BE2C (cell line): ENCODE results near the gene WFDC12.

Experiments
- DNase-seq: peaks from one replicate; pipeline ENCODE4 v3.0.0-alpha.2; 2020
- H3K27me3 ChIP-seq: fragments of 250-450 bp; sonication (Bioruptor Pico); 2 replicates; pipeline ENCODE4 v1.5.1; 2020; ENCODE audit warnings: mild to moderate bottlenecking
- H3K36me3 ChIP-seq: fragments of 250-450 bp; sonication (Bioruptor Pico); 2 replicates; pipeline ENCODE4 v1.5.1; 2020; ENCODE audit warnings: mild to moderate bottlenecking
- H3K4me1 ChIP-seq: fragments of 250-450 bp; sonication (Bioruptor Pico); 2 replicates; pipeline ENCODE4 v1.5.1; 2020
- H3K4me3 ChIP-seq: 2 replicates; pipeline ENCODE4 v1.5.1; 2011; ENCODE audit warnings: low read depth, low read length
- H3K9me3 ChIP-seq: fragments of 250-450 bp; sonication (Bioruptor Pico); 2 replicates; pipeline ENCODE4 v1.5.1; 2020
- CTCF ChIP-seq: IDR thresholded peaks from 2 replicates; pipeline ENCODE4 v1.5.1; 2012; ENCODE audit warnings: mild to moderate bottlenecking, low read depth, low read length

WFDC12 gene

GRCh38 chr20:45090481-45090880 is 33.8 kb downstream of the WFDC12 start:
- no peak for TF ChIP-seq CTCF
- Histone ChIP-seq H3K27me3 (no peaks in the 10 kb centered on the region), H3K9me3 (no peaks in the 10 kb centered on the region), H3K36me3 (no peaks in the 10 kb centered on the region), H3K4me1 (no peaks in the 10 kb centered on the region), H3K4me3 (no peak overlapping the region)
- no peak for DNase-seq

GRCh38 chr20:45088247-45088646 is 36.0 kb downstream of the WFDC12 start:
- no peak for DNase-seq

GRCh38 chr20:45087814-45088213 is 36.5 kb downstream of the WFDC12 start:
- TF ChIP-seq CTCF = no peak
- Histone ChIP-seq H3K27me3 (no peaks in the 10 kb centered on the region), H3K9me3 (no peaks in the 10 kb centered on the region), H3K4me3 (no peak overlapping the region), H3K36me3 (no peaks in the 10 kb centered on the region; the same call in 1 of the 2 replicates), H3K4me1 (no peaks in the 10 kb centered on the region)
- no peak for DNase-seq

More at GRCh38 chr20:45088247-45088646, 36.0 kb downstream of the WFDC12 start:
- H3K36me3 ChIP-seq = no peaks in the 10 kb centered on the region
- no peak for TF ChIP-seq CTCF
- H3K27me3 ChIP-seq = no peaks in the 10 kb centered on the region
- H3K4me3 ChIP-seq = no peak overlapping the region
- no peaks in the 10 kb centered on the region for H3K9me3 ChIP-seq
- H3K4me1 ChIP-seq = no peaks in the 10 kb centered on the region

DNA sequence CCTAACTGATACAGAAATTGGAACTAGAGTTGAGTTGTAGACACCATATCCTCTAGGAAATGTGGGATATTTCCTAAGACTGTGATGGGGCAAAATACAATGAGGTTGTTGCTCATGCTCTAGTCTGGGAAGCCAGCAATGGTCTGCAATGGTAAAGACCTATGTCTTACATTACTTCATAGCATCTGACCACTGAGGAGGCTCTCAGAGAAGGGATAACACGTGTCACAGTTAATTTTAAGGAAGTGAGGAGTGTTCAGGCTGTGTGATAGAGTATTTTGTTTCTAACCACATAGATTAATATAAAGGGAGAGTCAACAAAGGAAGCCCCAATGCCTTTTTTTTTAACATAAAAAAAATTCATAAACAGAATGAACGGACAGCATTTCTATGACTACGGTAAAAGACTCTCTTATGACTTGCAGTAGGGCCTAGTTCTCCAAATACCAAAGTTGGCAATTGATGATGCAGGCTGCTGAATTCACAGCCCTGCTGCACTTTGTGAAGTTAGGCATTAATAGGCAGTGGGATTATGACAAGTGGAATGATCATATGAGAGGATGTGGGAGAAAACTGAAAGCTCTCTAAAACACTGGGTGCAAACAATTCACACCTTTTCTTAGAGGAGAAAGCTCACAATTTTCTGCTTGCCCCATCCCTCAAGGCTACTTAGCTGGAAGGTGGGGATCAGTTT is 37.0 kb downstream of the WFDC12 start:
- Histone ChIP-seq H3K4me3 (no peak overlapping the region), H3K4me1 (no peaks in the 10 kb centered on the region), H3K36me3 (peaks cover 5% of the 10 kb centered on the region; the same call in 1 of the 2 replicates), H3K27me3 (no peaks in the 10 kb centered on the region), H3K9me3 (no peaks in the 10 kb centered on the region)
- DNase-seq = no peak
- TF ChIP-seq CTCF = no peak

GRCh38 chr20:45085867-45086266 is 38.4 kb downstream of the WFDC12 start:
- TF ChIP-seq CTCF = no peak
- H3K27me3 ChIP-seq = no peaks in the 10 kb centered on the region
- no peak for DNase-seq
- H3K4me3 ChIP-seq = no peak overlapping the region
- peaks cover 5% of the 10 kb centered on the region; the same call in 1 of the 2 replicates for H3K36me3 ChIP-seq
- H3K9me3 ChIP-seq = no peaks in the 10 kb centered on the region
- no peaks in the 10 kb centered on the region for H3K4me1 ChIP-seq

DNA sequence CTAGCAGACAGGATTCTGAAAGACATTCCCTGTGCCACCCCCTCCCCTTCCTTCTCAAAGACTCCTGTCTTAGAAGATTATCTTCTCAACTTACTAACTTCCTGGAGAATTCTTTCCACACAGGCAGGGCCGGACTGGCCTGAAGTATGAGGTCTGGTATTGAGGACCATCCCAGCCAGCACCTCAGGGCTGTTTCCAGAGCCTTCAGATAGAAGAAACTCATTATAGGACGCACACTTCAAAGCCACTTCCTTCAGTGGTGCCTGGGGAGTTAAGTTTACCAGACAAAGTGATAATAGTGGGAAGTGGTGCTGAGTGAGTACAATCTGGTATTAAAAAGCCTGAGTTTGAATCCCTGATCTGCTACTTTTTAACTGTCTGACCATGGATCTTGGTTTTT is 39.0 kb downstream of the WFDC12 start:
- no peak for DNase-seq
- H3K36me3 ChIP-seq = peaks cover 5% of the 10 kb centered on the region; the same call in 1 of the 2 replicates
- no peak for TF ChIP-seq CTCF
- H3K27me3 ChIP-seq = no peaks in the 10 kb centered on the region
- no peak overlapping the region for H3K4me3 ChIP-seq
- no peaks in the 10 kb centered on the region for H3K4me1 ChIP-seq
- H3K9me3 ChIP-seq = no peaks in the 10 kb centered on the region
